Choroid plexus epithelial cell (primary cell): ENCODE results near the gene NUP88.

Source experiments
- DNase-seq: peaks from one replicate; pipeline ENCODE4 v3.0.0-alpha.2; 2010; ENCODE audit warnings: low read depth
- H3K4me3 ChIP-seq: 2 replicates; pipeline ENCODE4 v1.5.1; 2011; ENCODE audit warnings: low read depth, mild to moderate bottlenecking, control low read depth, low read length, moderate library complexity
- TF ChIP-seq, protein P1 (sequence below): conservative IDR thresholded peaks from 2 replicates; pipeline ENCODE4 v1.5.1; 2011; ENCODE audit warnings: low read depth, mild to moderate bottlenecking, control low read depth, inconsistent platforms, low read length, moderate library complexity

The NUP88 gene

DNA sequence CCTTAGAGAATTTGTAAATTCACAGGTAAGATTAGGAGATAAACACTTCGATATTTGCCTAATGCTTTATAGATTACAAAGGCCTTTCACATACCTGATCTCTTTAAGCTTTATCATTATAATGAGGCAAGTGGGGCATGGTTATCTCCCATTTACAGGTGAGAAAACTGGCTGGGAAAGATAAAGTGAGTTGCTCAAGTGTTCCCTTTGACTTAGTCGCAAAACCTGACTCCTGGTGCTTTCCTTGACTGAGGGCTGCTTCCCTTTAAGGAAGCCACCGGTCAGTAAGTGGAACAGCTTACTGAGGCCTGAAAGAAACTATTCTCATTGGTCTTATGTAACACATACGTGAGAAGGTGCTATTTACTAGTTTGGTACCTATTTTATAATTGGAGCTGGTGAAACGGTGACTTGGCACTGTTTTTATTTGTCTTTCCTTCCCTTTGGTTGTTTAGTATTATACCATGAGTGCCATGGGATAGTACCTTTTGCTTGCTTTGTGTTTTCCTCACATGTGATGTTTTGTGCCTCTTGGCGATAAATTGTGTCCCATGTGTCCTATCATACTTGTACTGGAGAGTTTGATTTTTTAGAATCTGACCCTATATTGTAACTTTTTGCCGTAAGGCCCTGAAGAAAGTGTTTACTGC is 57.2 kb downstream of the NUP88 start:
- no peak overlapping the region for H3K4me3 ChIP-seq
- TF ChIP-seq, protein P1, sequence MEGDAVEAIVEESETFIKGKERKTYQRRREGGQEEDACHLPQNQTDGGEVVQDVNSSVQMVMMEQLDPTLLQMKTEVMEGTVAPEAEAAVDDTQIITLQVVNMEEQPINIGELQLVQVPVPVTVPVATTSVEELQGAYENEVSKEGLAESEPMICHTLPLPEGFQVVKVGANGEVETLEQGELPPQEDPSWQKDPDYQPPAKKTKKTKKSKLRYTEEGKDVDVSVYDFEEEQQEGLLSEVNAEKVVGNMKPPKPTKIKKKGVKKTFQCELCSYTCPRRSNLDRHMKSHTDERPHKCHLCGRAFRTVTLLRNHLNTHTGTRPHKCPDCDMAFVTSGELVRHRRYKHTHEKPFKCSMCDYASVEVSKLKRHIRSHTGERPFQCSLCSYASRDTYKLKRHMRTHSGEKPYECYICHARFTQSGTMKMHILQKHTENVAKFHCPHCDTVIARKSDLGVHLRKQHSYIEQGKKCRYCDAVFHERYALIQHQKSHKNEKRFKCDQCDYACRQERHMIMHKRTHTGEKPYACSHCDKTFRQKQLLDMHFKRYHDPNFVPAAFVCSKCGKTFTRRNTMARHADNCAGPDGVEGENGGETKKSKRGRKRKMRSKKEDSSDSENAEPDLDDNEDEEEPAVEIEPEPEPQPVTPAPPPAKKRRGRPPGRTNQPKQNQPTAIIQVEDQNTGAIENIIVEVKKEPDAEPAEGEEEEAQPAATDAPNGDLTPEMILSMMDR, result no peak
- DNase-seq, result no peak

GRCh38 chr17:5361426-5361825 is 58.0 kb downstream of the NUP88 start:
- no peak for DNase-seq
- TF ChIP-seq, protein P1, result no peak

GRCh38 chr17:5355421-5356129 is 63.9 kb downstream of the NUP88 start:
- TF ChIP-seq, protein P1, result no peak
- DNase-seq, result peak; percentile 32
- H3K4me3 ChIP-seq, result no peak overlapping the region

More at GRCh38 chr17:5361426-5361825, 58.0 kb downstream of the NUP88 start:
- H3K4me3 ChIP-seq, result no peak overlapping the region

DNA sequence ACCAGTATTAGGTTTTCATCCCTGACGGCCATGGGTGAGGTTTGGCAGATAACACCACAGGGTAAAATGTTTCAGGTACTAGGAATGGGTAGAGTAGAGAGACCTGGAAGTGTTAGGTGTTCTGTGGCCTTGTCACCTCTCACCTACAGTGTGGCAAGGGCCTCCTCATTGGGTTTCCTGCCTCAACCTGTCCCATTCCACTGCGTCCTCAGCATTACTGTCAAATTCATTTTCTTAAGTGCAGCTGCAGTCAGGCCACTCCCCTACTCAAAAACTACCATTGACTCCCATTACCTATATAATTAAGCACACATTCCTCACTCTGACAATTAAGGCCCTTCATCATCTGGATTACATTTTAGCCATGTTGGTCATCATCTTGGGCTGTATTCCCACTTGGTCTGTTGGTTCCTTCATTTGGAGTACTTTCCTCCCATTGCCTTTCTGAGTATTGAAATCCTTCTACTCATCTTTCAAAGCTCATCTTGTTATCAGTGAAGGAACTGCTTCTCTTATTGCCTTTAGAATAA is 64.5 kb downstream of the NUP88 start:
- no peak for DNase-seq
- H3K4me3 ChIP-seq, result no peak overlapping the region
- TF ChIP-seq, protein P1, result no peak

- H3K4me3 ChIP-seq, result no peak overlapping the region
- TF ChIP-seq, protein P1, result no peak
- DNase-seq, result no peak
Observed at GRCh38 chr17:5354310-5354709, 65.2 kb downstream of the NUP88 start.

DNA sequence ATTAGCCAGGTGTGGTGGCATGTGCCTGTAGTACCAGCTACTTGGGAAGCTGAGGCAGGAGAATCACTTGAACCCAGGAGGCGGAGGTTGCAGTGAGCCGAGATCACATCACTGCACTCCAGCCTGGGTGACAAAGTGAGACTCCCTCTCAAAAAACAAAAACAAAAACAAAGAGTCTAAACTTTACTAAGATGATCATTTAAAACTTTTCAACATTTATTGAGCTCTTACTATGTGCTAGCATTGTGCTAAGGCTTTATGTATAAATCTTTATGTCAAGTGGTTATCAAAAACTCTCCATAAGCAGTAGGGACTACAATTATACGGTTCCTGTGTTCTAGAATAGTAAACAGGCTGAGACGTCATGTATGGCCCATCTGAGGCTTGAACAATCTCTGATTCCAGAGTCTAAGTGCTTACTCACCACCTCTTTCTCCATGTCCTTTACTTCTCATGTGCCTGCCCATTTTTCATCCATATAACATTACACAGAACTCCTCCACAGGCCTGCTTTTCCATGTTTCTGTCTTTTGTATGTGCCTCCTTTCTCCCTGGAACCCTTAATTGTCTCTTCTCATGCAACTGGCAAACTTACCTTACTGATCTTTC is 66.7 kb downstream of the NUP88 start:
- no peak for DNase-seq
- TF ChIP-seq, protein P1, result no peak
- no peak overlapping the region for H3K4me3 ChIP-seq
